HG02938 (cell line): ENCODE results near the gene RBM20.
"Not testable (repeated sequence)": the region's sequence is repeated elsewhere in the genome, so short reads cannot be mapped to it uniquely, and the experiment has no call there.

Experiments
- ATAC-seq: cut with Tn5 transposase; IDR thresholded peaks from one replicate; pipeline ENCODE4 v1.9.1; 2021; ENCODE audit warnings: mild to moderate bottlenecking, moderate library complexity; ENCODE audit not compliant: unreplicated experiment

The RBM20 gene

DNA sequence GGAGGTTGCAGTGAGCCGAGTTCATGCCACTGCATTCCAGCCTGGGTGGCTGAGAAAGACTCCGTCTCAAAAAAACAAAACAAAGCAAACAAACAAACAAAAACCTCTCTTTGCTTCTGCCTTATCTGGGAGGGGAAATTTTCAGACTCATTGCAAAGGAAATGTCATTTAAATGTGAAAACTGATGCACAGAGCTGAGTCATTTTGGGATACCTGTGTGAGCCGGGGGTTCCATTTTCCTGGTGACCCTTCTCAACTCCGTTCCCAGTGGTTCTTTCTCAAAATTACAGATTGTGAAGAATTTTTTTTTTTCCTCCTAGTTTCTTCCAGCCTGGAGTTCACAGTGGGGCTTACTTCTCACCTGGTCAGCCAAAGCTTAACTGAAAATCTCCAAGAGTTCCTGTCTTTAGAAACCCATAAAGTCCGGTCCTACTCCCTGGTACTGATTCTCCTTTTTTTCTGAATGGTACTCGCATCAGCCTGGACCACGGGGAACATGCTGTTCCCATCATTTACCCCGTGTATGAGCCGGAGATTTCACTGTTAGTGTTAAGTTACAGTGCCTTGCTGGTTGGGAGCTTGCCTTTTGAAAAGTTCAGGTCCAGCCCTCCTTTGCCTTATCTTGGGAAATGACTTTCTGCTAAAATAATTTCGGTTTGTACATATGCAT lies 56.9 kb downstream of the RBM20 start:
- no peak for ATAC-seq

DNA sequence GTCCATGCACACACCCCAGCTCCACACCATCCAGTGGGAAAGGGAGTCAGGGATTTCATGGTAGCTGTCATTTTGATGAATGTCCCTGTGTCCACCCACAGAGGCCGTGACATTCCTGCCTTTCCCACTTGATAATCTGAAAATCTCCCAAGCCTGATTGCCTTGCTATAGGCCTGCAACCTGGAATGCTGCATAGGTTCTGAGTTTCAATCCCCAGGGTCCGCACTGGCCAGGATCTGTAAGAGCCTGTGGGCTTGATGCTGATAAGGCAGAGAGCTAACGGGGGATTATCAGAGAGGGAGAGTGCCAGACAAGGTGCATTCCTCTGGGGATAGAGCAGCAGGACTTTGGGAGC lies 57.5 kb downstream of the RBM20 start:
- no peak for ATAC-seq

- no peak for ATAC-seq
These were observed 59.9 kb downstream of the RBM20 start for GRCh38 chr10:110704070-110704469.

DNA sequence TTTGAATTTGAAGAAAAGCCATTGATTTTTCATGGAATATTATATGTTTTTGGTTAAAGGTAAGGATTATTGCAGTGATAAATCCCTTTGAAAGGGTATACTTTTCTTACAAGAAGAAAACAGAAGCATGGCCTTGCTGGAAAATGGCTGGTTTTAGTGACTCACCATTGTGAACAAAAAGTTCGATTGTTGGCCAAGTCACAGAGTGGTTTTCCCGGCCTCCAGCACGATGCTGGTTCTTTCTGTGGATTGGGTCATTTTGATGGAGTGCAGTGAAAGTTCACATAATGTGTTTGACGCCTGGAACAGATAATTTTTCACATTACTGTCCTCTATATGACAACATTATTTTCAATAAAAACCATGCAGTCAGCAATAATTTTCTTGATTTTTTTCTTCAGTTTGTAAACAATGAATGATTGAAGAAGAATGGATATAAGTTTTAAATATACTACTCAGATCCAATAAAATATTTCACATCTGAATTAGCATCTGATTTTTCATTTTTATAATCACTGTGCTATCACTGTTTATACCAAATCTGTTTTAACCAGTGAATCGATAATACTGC lies 60.9 kb downstream of the RBM20 start:
- ATAC-seq = no peak

DNA sequence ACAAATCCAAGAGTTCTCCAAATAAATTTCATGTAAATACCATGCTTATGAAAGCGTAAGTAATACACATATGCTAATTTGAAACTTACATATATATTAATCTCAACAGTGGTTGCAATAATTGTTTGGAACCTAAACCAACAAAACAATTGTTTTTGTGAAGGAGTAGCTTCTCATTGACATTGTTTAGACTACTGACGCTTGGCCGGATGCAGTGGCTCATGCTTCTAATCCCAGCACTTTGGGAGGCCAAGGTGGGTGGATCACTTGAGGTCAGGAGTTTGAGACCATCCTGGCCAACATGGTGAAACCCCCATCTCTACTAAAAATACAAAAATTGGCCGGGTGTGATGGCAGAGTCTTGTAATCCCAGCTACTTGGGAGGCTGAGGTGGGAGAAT lies 61.5 kb downstream of the RBM20 start:
- not testable (repeated sequence) for ATAC-seq

DNA sequence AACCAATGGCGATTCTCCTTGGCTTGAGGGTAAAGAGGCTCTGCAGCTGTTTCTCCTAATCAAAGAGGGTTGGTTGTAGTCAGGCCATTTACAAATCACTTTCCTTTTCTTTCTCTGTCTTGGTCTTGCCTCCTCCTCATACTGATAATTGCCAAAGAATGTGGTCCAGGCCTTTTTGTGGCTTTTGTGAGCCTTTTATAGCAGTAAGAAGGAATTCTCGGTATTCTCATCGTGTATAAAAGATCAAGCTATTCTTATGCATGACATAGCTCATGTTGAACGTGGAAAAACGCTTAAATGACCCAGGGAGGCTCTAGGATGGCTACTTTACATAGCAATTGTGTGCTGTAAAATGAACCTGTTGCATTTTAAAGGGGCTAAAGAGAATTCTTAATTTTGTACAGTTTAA lies 62.6 kb downstream of the RBM20 start:
- no peak for ATAC-seq

- ATAC-seq = no peak
These were observed 64.8 kb downstream of the RBM20 start for GRCh38 chr10:110708776-110709443.

GRCh38 chr10:110709444-110709828 lies 65.3 kb downstream of the RBM20 start:
- ATAC-seq = no peak

DNA sequence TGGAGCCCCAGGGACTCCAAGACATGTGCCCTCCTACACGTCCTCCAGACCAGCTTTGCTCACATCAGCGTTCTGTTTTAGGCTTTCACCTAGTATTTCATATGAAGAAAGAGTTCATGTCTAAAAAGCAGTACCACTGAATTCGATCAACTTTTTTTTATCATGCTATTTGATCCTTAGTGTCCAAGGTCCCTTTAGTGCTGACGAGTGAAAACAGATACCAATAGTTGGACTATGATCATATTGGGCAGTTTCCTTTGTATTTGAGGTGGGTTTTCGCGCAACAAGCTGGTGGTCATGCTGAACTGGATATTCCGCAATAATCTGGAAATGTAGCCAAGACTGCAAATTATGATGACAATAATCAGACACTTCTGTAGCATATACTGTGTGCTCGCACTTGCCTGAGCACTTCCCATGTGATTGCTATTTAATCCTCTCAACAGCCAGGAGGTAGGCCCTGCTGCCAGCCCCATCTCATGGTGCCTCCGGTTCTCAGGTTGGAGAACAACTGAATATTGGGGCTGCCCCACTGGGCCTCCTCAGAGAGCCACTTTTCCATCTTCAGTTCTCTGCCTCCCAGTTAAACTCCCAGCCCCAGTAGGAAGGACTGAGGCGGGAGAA lies 65.9 kb downstream of the RBM20 start:
- ATAC-seq = no peak

- no peak for ATAC-seq
These were observed 66.5 kb downstream of the RBM20 start for GRCh38 chr10:110710621-110711020.

DNA sequence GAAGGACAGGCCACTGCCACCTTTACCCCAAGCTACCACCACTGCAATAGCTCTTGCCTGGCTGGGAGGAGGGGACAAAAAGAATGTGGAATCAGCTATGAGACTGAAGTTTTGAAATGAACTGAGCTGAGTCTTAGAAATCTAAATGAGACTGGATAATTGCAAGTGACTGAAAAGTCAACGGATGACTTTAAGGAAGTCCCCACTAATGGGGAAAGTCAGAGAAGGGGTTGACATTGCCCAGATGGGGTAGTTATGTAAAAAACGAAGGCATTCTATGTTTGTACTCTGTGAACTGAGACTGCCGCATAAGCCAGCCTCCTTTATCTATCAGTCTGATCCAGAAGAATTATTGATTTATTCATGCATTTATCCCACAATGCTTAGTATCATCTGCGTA lies 67.2 kb downstream of the RBM20 start:
- no peak for ATAC-seq

- no peak for ATAC-seq
These were observed 70.2 kb downstream of the RBM20 start for GRCh38 chr10:110714356-110714755.

DNA sequence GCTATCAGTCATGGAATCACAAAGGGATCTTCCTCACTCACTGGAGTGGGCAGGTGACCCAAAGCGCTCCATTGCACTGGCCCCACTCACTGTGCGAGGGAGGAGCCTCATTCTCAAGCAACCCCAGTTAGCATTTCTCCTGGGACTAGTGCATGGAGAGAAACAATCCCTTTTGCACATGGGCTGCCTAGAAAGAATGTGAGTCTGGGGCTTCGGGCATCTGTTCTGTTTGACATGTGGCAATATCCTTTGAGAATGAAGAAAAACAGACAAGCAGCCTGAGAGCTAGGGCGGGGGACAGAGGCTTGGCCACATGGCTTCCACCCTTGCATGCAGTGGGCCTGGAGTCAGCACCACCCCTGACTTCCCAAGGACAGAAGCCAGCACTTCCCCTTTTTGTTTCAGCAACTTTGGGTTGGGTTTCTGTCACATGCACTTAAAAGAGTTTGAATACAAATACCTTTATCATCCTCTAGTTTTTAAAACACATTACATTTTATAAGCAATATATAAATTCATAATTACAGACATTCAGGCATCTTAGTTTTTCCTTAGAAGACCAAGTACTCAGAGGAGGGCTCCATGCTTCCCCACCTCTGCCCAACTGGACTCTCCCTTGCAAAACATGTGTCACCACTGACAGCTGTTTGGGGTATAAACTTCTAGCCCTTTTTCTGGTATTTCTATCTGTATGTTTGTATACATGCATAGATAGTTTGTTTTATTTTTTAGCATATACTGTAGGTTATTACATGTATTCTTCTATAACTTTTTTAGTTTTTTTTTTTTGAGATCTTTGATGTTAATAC lies 73.8 kb downstream of the RBM20 start:
- ATAC-seq = no peak

- no peak for ATAC-seq
These were observed 77.4 kb downstream of the RBM20 start for GRCh38 chr10:110721406-110722038.

DNA sequence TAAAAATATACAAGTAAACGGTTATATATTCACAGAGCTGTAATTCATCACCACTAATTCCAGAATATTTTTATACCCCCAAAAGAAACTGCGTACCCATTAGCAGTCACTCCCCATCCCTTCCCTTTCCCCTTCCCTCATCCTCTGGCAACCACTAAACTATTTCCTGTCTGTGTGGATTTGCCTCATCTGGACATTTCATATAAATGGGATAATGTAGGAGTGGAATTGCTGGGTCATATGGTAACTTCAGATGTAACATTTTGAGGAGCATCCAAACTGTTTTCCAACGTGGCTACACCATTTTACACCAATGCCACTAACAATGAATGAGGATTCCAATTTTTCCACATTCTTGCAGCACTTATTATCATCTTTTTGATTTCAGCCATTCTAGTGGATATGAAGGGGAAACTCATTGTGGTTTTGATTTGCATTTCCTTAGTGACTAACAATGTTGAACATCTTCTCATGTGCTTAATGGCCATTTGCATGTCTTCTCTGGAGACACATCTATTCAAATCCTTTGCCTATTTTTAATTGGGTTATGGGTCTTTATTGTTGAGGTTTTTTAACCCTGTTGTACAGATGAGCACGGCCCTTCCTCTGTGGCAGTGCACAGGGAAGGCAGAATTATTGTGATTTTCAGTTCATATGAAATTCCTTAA lies 79.2 kb downstream of the RBM20 start:
- ATAC-seq = peak; percentile 53

- ATAC-seq = peak; percentile 63
These were observed 80.2 kb downstream of the RBM20 start for GRCh38 chr10:110724116-110724921.

DNA sequence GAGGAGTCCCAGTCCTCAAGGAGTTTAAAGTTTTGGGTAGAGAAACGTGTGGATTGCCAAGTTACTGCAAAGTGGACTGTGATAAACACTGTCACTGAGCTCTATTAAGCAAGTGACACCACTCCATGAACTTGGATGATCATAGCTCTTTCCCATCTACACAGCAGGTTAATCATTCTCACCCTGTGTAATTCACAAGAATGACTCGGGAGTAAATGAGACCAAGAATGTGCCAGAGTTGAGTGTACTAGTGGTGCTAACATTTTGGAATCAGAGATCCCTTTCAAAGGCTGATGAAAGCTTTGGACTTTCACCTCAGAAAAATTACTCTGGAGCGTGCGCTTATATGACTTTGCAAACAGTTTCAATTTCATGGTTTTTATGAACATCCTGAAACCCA lies 80.8 kb downstream of the RBM20 start:
- no peak for ATAC-seq

DNA sequence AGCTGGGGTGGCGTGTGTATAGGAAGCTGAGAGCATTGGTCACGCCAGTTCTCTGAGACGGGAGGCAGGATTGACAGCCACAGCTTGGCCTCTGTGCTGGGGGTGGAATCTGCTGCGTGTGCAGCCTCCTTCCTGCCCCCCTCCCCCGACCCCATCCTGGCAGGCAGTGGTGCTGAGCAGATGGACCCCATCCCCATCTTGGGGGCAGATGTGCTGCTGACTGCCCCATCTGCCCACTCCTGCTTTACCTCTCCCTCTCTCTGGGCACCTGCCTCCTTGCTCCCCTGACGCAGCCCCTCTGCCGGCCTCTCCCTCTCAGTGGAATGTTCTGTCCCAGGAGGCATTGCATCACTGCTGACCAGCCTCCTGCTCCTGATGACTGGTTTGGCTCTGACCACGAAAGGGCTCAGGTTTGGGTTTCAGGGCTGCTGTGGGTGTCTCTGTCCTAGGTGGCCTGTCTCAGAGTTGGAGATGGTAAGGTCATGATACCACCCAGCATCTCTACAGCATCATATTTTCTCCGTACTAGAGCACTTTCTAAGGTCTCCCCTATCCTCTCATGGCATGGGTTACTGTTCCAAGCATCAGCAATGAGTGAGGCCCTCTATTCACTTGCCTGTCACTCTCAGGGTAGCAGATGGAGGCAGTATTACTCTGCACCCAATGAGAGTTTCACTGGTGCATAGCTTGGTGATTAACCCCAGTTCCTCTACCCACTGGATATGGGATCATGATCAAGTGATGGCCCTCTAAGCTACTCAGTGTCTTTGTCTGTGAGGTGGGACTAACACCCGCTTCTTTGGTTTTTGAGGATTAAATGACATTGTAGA lies 81.9 kb downstream of the RBM20 start:
- no peak for ATAC-seq

DNA sequence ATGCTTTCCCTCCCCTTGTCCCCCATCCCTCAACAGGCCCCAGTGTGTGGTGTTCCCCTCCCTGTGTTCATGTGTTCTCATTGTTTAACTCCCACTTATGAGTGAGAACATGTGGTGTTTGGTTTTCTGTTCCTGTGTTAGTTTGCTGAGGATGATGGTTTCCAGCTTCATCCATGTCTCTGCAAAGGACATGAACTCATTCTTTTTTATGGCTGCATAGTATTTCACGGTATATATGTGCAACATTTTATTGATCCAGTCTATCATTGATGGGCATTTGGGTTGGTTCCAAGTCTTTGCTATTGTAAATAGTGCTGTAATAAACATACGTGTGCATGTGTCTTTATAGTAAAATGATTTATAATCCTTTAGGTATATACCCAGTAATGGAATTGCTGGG lies 83.6 kb downstream of the RBM20 start:
- not testable (repeated sequence) for ATAC-seq
